ENCODE results near the gene CAMK2B.
"Not testable (repeated sequence)": the region's sequence is repeated elsewhere in the genome, so short reads cannot be mapped to it uniquely, and the experiment has no call there.

Gene CAMK2B

DNA sequence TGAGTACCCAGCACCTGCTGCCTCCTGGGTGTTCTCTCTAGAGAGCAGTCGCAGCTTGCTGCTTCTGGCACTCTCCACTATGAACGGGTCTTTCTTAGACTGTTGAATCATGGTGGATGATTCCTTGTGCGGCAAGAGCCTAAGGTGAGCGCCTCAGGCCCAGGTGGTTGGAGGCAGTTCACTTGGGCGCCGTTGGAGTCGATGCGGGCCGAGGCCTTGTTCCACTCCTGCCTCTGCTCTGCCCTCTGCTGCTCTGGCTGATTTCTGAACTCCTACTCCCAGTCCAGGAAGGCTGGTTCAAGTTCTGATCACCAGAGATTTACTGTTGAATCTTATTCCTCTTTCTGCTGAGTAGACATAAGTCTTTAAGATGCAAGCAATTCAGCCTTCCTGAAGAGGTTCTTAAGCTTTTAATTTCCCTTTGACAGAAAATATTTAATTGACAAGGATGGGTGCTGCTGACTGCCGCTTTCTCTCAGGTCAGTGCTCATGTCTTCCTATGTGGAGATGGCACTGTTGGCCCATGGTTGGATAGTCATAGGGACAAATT is 114.2 kb downstream of the CAMK2B start:
- H3K4me3 ChIP-seq (replicated peaks in 1 of 2; ENCODE audit: low read depth in 2 of 2, low read length in 2 of 2) = no peak overlapping the region
- DNase-seq (ENCODE audit: low read depth in 2 of 2) = no peak
- TF ChIP-seq, protein P1, sequence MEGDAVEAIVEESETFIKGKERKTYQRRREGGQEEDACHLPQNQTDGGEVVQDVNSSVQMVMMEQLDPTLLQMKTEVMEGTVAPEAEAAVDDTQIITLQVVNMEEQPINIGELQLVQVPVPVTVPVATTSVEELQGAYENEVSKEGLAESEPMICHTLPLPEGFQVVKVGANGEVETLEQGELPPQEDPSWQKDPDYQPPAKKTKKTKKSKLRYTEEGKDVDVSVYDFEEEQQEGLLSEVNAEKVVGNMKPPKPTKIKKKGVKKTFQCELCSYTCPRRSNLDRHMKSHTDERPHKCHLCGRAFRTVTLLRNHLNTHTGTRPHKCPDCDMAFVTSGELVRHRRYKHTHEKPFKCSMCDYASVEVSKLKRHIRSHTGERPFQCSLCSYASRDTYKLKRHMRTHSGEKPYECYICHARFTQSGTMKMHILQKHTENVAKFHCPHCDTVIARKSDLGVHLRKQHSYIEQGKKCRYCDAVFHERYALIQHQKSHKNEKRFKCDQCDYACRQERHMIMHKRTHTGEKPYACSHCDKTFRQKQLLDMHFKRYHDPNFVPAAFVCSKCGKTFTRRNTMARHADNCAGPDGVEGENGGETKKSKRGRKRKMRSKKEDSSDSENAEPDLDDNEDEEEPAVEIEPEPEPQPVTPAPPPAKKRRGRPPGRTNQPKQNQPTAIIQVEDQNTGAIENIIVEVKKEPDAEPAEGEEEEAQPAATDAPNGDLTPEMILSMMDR (IDR thresholded peaks at IDR 0.05; ENCODE audit: low read depth, low read length) = no peak

DNA sequence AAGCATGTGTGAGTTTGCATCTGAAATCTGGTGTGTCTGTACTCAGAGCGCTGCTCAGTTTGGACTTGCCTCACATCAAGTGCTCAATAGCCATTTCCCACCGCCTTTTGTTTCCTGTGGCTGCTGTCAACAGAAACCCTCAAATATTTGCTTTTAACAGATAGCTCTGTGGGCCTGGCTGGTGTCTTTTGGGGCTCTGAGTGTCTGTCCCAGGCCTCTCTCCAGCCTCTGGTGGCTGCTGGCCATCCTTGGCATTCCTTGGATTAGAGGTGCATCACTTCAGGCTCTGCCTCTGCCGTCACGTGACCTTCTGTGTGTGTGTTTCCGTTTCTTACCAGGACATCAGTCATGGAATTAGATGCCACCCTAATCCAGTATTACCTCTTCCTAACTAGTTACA is 115.3 kb downstream of the CAMK2B start:
- no peak overlapping the region for H3K4me3 ChIP-seq (replicated peaks in 1 of 2; ENCODE audit: low read depth in 2 of 2, low read length in 2 of 2)
- no peak for DNase-seq (ENCODE audit: low read depth in 2 of 2)
- TF ChIP-seq, protein P1 (IDR thresholded peaks at IDR 0.05; ENCODE audit: low read depth, low read length) = no peak

DNA sequence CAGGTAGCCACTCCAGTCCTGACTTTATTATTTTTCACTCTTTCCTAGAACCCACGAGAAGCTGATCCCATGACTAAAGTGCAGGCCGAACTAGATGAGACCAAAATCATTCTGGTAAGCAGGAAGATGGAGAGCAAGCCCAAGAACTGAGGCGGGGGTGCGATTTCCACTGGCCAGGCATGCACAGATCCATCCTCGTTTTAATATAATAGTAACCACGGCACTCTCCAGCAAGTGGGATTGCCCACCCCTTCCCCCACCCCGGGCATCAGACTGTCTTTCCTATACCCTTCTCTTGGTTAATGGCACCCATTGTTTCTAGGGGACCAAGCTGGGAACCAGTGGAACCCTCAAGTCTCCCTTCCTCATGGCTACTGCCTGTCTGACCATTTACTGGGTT is 117.3 kb downstream of the CAMK2B start:
- TF ChIP-seq, protein P1 (IDR thresholded peaks at IDR 0.05; ENCODE audit: low read depth, low read length) = no peak
- H3K4me3 ChIP-seq (replicated peaks in 1 of 2; ENCODE audit: low read depth in 2 of 2, low read length in 2 of 2) = no peak overlapping the region
- no peak for DNase-seq (ENCODE audit: low read depth in 2 of 2)

DNA sequence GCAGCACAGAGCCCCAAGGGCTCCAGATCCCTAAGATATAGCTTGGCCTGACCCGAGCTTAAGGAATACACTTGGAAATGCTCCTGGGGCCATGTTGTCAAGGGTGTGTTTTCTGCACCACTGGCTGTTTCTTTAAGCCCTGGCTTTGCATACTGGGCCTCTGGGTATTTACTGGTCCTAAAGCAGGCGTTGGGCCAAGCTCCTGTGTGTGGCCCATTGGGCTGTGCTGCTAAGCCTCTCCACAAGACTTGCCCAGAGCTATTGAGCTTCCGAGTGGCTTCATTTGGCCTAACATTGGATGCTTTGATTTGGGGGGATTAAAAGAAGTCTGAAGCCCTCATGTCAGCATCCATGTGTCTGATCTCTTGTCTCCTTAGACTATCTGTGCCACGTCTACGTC is 119.4 kb downstream of the CAMK2B start:
- no peak for DNase-seq (ENCODE audit: low read depth in 2 of 2)
- no peak overlapping the region for H3K4me3 ChIP-seq (replicated peaks in 1 of 2; ENCODE audit: low read depth in 2 of 2, low read length in 2 of 2)
- TF ChIP-seq, protein P1 (IDR thresholded peaks at IDR 0.05; ENCODE audit: low read depth, low read length) = no peak

DNA sequence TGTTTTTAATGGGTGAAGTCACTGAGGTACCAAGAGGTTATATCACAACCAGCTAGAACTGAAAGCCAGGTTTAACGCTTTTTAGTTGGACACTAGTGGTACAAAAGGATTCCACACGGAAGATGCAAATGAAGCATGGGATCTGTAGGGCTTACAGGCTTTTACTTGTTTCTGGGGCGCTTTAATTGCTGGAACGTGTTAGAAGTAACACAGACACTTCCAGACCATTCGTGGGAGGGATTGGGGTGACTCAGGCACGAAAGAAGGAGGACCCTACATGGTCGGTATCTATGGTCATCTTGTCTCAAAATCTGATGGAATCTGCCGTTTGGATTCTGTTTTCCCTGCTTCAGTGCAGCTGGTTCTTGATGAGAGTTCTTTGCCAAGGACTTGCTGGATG is 123.6 kb downstream of the CAMK2B start:
- peak in 1 of 2 donors; percentile 15 for DNase-seq (ENCODE audit: low read depth in 2 of 2)
- TF ChIP-seq, protein P1 (IDR thresholded peaks at IDR 0.05; ENCODE audit: low read depth, low read length) = no peak
- H3K4me3 ChIP-seq (replicated peaks in 1 of 2; ENCODE audit: low read depth in 2 of 2, low read length in 2 of 2) = peak overlapping the region; percentile 99 to 100

DNA sequence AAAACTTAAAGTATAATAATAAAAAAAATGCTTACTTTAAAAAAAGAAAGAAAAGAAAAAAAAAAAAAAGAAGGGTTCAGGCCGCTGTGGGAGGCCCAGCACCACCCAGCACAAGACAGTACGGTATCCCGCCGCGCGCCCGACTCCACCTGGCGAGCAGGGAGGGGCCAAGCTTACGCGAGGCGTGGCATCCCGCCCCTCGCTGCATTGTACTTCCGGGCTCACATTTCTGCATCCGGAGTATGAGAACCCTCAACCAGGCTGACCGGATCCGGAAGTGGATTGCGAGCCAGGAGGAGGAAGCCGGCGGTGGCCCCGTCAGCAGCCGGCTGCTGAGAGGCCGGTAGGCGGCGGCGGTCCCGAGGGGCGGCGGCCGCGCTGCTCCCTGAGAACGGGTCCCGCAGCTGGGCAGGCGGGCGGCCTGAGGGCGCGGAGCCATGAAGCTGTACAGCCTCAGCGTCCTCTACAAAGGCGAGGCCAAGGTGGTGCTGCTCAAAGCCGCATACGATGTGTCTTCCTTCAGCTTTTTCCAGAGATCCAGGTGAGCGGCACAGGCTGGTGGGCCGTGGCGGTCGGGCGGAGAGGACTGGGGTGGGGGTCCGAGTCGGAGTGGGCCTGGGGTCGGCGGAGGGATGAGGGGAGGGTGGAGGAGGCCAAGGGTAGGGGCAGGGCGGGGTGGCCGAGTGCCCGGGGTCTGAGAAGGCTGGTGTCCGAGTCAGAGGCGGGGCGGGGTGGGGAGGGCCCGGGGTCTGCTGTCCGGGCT is 124.5 kb downstream of the CAMK2B start, which contains the start of gene YKT6:
Gene YKT6, plus strand, starts transcription at position 280 of the 763 bp plus-strand sequence. Its CDS starts 158 bp downstream, at position 438.
- peak within 1 kb of the TSS; percentile 99 to 100 for H3K4me3 ChIP-seq (replicated peaks in 1 of 2; ENCODE audit: low read depth in 2 of 2, low read length in 2 of 2)
- TF ChIP-seq, protein P1 (IDR thresholded peaks at IDR 0.05; ENCODE audit: low read depth, low read length) = peak; percentile 40
- peak; percentile 94 to 95 for DNase-seq (ENCODE audit: low read depth in 2 of 2)

DNA sequence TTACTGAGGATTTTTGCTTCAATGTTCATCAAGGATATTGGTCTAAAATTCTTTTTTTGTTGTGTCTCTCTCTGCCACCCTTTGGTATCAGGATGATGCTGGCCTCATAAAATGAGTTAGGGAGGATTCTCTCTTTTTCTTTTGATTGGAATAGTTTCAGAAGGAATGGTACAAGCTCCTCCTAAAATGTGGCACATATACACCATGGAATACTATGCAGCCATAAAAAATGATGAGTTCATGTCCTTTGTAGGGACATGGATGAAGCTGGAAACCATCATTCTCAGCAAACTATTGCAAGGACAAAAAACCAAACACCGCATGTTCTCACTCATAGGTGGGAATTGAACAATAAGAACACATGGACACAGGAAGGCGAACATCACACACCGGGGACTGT is 125.2 kb downstream of the CAMK2B start:
- not testable (repeated sequence) for DNase-seq (ENCODE audit: low read depth in 2 of 2); H3K4me3 ChIP-seq (replicated peaks in 1 of 2; ENCODE audit: low read depth in 2 of 2, low read length in 2 of 2)
